Stimulated activated CD4-positive, alpha-beta T cell treated with anti-CD3 and anti-CD28 coated beads, Interleukin-4, amount 100 ng/mL, for 24 hours (primary cell): ENCODE measurements around the gene INTU.
"Not testable (repeated sequence)": the region's sequence is repeated elsewhere in the genome, so short reads cannot be mapped to it uniquely, and the experiment has no call there.

Experiments used
- DNase-seq: peaks from one replicate; pipeline ENCODE4 v3.0.0-alpha.2; 2020

The INTU gene

GRCh38 chr4:127632420-127633403 lies at the start of gene INTU:
TSS of gene INTU (plus strand) at chr4:127632957. CDS start at chr4:127633035, 78 bp downstream.
- DNase-seq = no peak

- not testable (repeated sequence) for DNase-seq
These were observed 46.3 kb upstream of the INTU start for GRCh38 chr4:127586496-127586895.

DNA sequence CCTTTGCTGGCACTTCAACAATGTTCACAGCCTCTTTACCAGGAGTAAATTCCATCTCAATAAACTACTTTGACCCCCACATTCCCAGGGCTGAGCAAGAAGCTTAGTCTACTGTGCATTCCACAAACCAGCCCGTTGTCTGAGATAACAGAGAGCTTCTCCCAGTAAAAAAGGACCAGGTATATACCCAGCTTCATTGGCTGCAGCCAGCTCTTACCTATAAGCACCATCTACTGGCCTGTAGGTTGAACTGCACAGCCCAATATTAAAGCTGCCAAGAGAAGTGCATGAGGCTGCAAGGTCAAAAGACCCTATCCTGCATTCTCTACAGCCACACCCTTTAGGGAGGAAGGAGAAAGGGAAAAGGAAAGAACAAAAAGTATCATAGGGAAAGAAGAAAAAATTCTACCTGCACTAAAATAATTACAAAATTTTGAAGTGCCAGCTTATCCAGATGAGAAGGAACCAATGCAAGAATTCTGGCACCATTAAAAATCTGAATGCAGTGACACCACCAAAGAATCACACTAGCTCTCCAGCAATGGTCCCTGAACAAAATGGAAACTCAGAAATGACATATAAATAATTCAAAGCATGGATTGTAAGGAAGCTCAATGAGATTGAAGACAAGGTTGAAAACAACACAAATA lies 45.7 kb upstream of the INTU start:
- no peak for DNase-seq

DNA sequence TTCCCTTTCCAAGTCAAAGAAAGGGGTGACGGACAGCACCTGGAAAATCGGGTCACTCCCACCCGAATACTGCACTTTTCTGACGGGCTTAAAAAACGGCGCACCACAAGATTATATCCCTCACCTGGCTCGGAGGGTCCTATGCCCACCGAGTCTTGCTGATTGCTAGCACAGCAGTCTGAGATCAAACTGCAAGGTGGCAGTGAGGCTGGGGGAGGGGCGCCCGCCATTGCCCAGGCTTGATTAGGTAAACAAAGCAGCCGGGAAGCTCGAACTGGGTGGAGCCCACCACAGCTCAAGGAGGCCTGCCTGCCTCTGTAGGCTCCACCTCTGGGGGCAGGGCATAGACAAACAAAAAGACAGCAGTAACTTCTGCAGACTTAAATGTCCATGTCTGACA lies 43.6 kb upstream of the INTU start:
- not testable (repeated sequence) for DNase-seq

GRCh38 chr4:127598656-127599055 lies 34.1 kb upstream of the INTU start:
- DNase-seq = no peak

GRCh38 chr4:127601029-127601428 lies 31.7 kb upstream of the INTU start:
- DNase-seq = no peak

- no peak for DNase-seq
These were observed 27.6 kb upstream of the INTU start for GRCh38 chr4:127604949-127605709.

GRCh38 chr4:127606823-127607222 lies 25.9 kb upstream of the INTU start:
- no peak for DNase-seq

DNA sequence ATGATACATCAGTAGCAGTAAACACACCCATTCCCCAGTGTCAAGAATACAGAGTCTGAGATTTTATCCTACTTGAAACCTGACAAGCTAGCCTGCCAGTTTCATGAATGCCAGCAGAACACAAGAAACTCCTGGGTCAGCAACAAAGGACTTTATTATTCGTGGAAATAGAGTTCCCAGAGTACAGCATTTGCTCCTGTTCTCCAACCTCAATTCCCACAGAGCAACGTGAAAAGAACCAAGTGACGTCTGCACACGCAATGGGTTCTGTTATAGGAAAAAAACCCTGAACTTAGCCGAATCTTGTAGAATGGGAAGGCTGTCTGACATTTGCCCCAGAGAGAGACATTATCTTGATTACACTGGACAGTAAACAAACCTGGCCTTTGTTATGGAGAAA lies 23.3 kb upstream of the INTU start:
- DNase-seq = no peak

GRCh38 chr4:127610488-127610887 lies 22.3 kb upstream of the INTU start:
- DNase-seq = no peak

- no peak for DNase-seq
These were observed 15.9 kb upstream of the INTU start for GRCh38 chr4:127616898-127617297.

DNA sequence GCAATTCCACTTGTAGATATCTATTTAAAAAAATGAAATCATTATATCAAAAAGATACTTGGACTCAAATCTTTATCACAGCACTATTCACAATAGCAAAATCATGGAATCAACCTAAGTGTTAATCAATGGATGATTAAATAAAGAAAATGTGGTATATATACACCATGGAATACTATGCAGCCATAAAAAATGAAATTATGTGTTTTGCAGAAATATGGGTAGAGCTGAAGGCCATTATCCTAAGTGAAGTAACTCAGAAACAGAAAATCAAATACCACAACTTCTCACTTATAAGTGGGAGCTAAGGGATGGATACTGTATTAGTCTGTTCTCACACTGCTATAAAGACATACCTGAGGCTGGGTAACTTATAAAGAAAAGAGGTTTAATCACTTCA lies 14.3 kb upstream of the INTU start:
- DNase-seq = no peak

- no peak for DNase-seq
These were observed 10.2 kb upstream of the INTU start for GRCh38 chr4:127622621-127622920.

GRCh38 chr4:127622921-127623796 lies 9.6 kb upstream of the INTU start:
- no peak for DNase-seq

DNA sequence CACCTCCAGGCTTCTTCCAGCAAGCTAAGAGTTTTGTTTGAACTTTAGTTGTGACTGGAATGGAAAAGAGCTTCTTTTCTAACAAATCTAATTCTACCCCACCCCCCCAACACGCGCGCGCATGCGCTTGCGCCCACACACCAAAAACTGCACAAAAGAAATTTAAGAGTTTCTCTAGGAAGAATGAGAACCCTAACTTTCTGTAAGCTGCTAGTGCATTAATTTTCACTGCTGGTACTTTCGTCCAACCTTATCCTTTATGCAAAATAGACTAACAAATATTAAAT lies 9.0 kb upstream of the INTU start:
- no peak for DNase-seq

- no peak for DNase-seq
These were observed 8.6 kb upstream of the INTU start for GRCh38 chr4:127624173-127624572.

- no peak for DNase-seq
These were observed 3.4 kb upstream of the INTU start for GRCh38 chr4:127629371-127629770.

- DNase-seq = no peak
These were observed 2.6 kb upstream of the INTU start for GRCh38 chr4:127630152-127630551.

GRCh38 chr4:127631420-127631819 lies 1.3 kb upstream of the INTU start:
- no peak for DNase-seq

GRCh38 chr4:127634181-127634580 lies 1.4 kb downstream of the INTU start:
- no peak for DNase-seq

GRCh38 chr4:127641524-127641923 lies 8.8 kb downstream of the INTU start:
- no peak for DNase-seq

GRCh38 chr4:127642169-127642568 lies 9.4 kb downstream of the INTU start:
- no peak for DNase-seq

DNA sequence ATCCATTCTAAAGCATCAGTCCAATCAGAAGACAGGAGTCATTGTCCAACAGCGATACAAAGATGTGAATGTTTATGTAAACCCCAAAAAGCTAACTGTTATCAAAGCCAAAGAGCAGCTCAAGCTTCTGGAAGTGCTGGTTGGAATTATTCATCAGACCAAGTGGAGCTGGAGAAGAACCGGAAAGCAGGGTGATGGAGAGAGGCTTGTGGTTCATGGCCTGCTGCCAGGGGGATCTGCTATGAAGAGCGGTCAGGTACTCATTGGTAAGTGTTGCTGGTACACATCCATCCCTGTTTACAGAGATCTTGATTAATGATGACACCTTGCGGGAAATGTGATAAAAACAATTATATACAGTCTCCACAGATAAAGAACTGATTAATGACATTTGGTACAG lies 11.0 kb downstream of the INTU start:
- DNase-seq = no peak
